ENCODE measurements around the gene SLC2A14.
A peak's percentile ranks its signal among the peaks of the same experiment; 100 is the strongest.
"Not testable (repeated sequence)": the region's sequence is repeated elsewhere in the genome, so short reads cannot be mapped to it uniquely, and the experiment has no call there.

SLC2A14 gene

GRCh38 chr12:7868391-7868790, 4.3 kb downstream of the SLC2A14 start:
- DNase-seq: no peak

DNA sequence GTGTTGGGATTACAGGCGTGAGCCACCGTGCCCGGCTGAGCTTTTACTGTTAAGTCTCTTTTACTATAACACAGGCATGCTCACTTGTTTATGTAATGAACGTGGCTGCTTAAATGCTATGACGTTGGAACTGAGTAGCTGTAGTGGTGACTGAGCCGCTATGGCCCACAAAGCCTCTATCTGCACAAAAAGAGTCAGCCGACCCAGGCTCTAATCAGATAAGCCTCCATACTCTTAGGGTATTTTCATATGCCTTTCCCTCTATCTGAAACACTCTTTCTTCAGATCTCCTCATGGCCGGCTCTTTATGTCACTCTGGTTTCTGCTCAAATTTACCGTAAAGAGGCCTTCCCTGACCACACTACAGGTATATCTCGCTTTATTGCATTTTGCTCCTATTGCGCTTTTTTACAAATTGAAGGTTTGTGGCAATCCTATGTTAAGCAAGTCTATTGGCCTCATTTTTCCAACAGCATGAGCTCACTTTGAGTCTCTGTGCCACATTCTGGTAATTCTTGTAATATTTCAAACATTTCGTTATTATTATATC, 8.0 kb downstream of the SLC2A14 start:
- DNase-seq: no peak

DNA sequence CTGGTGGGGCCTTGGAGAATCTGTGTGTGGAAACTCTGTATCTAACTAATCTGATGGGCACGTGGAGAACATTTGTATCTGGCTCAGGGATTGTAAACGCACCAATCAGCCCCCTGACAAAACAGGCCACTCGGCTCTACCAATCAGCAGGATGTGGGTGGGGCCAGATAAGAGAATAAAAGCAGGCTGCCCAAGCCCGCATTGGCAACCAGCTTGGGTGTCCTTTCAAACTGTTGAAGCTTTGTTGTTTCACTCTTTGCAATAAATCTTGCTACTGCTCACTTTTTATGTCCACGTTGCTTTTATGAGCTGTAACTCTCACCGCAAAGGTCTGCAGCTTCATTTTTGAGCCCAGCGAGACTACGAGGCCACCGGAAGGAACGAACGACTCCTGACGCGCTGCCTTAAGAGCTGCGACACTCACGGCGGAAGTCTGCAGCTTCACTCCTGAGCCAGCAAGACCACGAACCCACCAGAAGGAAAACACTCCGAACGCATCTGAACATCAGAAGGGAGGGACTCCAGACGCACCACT, 9.8 kb downstream of the SLC2A14 start:
- DNase-seq: not testable (repeated sequence)

DNA sequence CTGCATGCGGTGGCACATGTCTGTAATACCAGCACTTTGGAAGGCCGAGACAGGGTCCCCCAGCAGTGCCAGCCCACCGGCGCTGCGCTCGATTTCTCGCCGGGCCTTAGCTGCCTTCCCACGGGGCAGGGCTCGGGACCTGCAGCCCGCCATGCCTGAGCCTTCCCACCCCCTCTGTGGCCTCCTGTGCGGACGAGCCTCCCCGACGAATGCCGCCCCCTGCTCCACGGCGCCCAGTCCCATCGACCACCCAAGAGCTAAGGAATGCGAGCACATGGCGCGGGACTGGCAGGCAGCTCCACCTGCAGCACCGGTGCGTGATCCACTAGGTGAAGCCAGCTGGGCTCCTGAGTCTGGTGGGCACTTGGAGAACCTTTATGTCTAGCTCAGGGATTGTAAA, 10.4 kb downstream of the SLC2A14 start:
- not testable (repeated sequence) for DNase-seq

DNA sequence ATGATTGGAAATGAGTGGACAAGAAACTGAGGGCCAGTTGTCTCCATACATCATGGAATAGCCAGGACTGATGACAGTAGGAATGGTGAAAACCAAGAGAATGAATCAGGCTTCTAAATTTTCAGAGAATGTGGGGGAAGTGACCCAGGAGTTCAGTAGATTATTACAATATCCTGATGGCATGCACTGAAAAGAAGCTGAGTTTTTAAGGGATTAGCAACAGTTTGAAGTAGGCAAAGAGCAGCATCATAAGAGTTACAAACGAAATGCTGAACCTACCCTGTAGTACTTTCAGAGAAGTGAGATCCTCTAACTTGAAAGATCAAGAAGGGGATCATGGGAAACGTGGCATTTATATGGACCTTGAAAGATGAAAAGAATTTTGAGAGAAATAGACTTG, 13.2 kb downstream of the SLC2A14 start:
- no peak for DNase-seq

DNA sequence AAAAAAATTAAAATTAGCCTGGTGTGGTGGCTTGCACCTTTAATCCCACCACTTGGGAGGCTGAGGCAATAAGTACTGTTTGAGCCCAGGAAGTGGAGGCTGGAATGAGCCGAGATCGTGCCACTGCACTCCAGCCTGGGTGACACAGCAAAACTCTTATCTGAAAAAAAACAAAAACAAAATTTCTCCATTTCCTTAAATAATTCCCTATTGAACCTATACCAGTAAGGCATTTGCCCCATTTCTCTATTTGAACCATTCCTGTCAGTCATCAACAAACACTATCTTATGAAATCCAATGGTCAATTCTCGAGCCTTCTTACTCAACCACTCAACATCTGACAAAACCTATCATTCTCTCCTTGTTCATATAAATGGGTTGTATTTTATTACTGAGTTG, 14.7 kb downstream of the SLC2A14 start:
- no peak for DNase-seq

- DNase-seq: no peak
Measured at GRCh38 chr12:7856516-7856915, 16.2 kb downstream of the SLC2A14 start.

- DNase-seq: no peak
Measured at GRCh38 chr12:7853557-7853956, 19.2 kb downstream of the SLC2A14 start.

DNA sequence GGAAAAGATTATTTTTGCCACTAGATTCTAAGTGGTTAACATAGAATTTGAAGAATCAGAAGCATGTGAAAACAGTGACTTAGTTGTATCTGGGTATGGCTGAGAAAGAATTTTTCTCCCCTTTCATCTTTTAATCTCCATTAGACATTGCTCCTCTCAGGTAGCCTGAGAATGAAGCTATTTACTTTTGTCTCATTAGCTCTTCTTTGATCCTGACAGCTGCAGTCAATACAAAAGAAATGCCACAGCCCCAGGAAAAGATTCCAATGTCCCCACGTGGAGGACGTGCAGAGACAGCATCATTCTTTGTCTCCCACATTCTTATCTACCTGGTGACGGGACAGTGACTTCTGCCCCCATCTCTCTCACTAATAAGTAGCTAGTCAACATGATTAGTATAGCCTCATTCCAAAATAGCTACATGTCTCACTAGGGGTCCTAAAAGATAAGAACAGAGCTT, 21.1 kb downstream of the SLC2A14 start:
- not testable (repeated sequence) for DNase-seq

- DNase-seq: not testable (repeated sequence)
Measured at GRCh38 chr12:7850099-7850498, 22.6 kb downstream of the SLC2A14 start.

- DNase-seq: not testable (repeated sequence)
Measured at GRCh38 chr12:7848098-7848422, 24.7 kb downstream of the SLC2A14 start.

- DNase-seq: peak; percentile 9
Measured at GRCh38 chr12:7847226-7848097, 25.3 kb downstream of the SLC2A14 start.

GRCh38 chr12:7844116-7844515, 28.6 kb downstream of the SLC2A14 start:
- DNase-seq: no peak

GRCh38 chr12:7843583-7843982, 29.1 kb downstream of the SLC2A14 start:
- not testable (repeated sequence) for DNase-seq

GRCh38 chr12:7843149-7843548, 29.6 kb downstream of the SLC2A14 start:
- DNase-seq: not testable (repeated sequence)

GRCh38 chr12:7842444-7842843, 30.3 kb downstream of the SLC2A14 start:
- DNase-seq: not testable (repeated sequence)

DNA sequence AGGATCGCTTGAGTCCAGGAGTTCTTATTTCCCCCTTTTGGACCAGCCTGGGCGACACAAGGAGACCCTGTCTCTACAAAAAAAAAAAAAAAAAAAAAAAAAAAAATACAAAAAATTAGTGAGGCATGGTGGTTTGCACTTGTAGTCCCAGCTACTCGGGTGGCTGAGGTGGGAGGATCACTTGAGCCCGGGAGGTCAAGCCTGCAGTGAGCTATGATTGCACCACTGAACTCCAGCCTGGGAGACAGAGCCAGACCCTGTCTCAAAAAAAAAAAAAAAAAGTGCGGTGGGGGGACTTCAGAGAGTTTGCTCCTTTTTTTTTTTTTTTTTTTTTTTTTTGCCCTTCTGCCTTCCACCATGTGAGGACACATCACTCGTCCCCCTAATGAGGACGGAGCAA, 32.9 kb downstream of the SLC2A14 start:
- not testable (repeated sequence) for DNase-seq

DNA sequence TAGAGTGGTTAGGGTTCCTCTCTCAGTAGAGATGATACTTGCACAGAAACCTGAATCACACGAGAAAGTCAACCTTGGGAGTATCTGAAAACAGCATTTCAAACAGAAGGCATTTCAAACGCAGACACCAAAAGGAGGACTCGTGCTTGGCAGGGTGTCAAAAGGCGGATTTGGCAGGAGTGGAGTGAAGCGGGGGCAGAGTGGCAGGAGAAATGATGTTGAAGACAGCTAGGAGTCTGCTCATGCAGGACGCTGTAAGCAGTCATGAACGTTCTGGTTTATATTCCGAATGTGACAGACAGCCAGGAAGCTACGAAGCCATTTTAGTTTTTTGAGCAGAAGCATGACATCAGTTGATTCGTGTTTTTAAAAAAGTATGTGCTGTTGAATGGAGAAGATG, 33.5 kb downstream of the SLC2A14 start:
- not testable (repeated sequence) for DNase-seq

DNA sequence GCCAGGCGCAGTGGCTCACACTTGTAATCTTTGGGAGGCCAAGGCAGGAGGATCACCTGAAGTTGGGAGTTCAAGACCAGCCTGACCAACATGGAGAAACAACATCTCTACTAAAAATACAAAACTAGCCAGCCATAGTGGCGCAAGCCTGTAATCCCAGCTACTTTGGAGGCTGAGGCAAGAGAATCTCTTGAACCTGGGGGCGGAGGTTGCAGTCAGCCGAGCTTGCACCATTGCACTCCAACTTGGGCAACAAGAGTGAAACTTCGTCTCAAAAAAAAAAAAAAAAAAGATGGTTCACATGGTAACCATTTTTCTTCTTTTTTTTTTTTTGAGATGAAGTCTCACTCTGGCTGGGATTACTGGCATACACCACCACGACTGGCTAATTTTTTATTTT, 35.3 kb downstream of the SLC2A14 start:
- DNase-seq: no peak

GRCh38 chr12:7835766-7836165, 36.9 kb downstream of the SLC2A14 start:
- DNase-seq: no peak

DNA sequence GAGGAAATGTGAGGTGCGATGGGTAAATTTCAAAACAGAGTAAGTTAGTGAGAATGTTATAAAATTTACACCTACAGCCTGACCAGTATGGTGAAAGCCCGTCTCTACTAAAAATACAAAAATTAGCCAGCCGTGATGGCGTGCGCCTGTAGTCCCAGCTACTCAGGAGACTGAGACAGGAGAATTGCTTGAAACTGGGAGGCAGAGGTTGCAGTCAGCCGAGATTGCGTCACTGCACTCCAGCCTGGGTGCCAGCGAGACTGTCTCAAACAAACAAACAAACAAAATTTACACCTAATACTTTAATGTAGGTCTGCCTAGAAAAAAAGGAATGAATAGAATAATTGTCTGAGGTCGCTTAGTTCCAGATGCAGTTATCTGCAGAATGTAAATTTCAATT, 37.6 kb downstream of the SLC2A14 start:
- DNase-seq: no peak

- no peak for DNase-seq
Measured at GRCh38 chr12:7834701-7835100, 38.0 kb downstream of the SLC2A14 start.

DNA sequence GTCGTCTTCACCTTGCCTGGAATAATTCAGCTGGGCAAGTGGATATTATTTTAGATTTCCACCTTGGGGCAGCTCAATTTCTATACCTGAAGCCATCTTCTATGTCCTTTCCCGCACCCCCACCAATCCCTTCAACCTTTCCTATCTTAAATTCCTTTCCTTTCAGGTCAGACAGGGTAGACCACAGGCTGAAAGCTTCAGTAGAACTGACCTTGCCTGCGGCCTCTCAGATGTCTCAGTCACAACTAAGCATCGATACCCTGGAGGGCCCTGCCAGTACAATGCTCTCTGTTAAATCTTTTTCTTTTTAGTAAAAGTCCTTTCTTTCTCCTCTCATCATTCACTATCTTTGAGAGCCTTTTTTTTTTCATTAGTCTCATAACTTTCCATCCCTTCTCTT, 38.9 kb downstream of the SLC2A14 start:
- DNase-seq: no peak

- not testable (repeated sequence) for DNase-seq
Measured at GRCh38 chr12:7833201-7833600, 39.5 kb downstream of the SLC2A14 start.

Measured in midbrain (tissue), 1 donor.